ENCODE measurements around the gene MT1M.

The MT1M gene

DNA sequence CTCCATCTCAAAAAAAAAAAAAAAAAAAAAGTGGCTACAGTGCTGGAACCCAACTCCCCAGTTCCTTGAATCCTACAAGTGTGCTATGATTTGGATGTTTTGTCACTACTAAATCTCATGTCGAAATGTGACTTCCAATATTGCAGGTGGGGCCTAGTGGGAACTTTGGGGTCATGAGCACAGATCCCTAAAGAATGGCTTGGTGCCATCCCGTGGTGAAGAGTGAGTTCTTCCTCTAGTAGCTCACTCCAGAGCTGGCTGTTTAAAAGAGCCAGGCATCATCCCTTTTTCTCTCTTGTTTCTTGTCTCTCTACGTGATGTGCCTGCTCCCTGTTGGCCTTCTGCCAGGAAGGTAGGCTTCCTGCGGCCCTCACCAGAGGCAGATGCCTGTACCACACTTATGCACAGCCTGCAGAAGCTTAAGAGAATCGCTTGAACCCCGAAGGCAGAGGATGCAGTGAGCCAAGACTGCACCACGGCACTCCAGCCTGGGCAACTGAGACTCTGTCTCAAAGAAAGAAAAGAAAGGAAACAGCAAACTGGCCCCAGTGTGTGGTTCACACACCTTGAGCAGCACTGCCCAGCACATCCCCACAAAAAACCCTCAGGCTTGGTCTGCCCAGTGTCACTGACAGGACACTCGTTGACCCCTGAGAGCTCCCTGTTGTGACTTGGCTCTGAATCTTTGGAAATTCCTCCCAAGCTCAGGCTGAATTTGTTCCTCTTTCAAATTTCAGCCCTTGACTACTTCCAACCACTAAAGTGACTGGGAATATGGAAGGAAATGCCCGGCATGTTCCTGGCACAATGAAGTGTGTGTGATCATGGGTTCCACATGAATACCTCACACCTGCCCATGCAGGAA is 3.7 kb upstream of the MT1M start:
- no peak for DNase-seq (ENCODE audit: low read depth, low spot score)

DNA sequence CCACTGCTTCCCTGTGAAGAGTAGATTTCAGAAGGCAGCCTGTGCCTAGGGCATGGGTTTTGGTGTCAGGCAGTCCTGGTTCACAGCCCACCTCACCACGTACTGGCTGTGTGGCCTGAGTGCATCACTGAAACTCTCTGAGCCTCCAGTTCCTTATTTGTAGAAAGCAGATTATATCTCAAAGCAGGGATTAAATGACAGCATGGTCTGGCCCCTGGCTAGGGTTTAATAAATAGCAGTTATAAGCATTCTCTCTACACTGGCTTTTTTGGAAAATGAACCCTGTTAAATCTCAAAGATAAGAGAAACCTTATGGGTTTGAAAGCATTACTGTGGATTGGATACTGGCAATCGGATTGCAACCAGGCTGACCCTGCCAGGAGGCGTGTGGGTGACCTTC is 2.9 kb upstream of the MT1M start:
- no peak for DNase-seq (ENCODE audit: low read depth, low spot score)

DNA sequence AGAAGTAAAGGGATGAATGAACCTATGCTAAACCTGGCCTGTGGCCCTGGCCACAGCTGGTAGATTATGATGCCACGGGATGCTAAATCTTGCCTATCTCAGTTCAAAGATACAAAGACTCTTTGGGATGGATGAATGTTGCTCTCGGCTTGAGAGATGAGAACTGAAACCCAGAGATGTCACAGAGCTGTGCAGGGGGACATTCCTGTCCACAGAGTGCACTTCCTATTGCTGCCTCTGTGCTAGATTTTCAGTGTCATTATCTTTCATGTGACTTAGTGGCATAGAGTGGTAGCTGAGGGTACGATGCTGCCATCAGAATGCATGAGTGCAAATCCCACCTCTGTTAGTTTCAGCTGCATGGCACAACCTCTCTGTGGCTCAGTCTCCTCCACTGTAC is 2.3 kb upstream of the MT1M start:
- no peak for DNase-seq (ENCODE audit: low read depth, low spot score)

DNA sequence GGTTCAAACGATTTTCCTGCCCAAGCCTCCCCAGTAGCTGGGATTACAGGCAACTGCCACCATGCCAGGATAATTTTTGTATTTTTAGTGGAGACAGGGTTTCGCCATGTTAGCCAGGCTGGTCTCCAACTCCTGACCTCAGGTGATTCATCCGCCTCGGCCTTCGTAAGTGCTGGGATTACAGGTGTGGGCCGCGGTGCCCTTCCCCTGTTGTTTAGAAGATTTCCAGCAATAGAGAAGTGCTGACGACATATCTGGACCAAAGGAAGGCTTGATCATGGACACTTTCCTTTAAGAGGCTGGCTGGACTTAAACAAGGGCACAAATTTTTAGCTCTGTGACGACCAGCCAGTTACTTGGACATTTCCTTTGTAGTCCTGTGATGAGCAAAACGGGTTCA is 1.3 kb upstream of the MT1M start:
- no peak for DNase-seq (ENCODE audit: low read depth, low spot score)

DNA sequence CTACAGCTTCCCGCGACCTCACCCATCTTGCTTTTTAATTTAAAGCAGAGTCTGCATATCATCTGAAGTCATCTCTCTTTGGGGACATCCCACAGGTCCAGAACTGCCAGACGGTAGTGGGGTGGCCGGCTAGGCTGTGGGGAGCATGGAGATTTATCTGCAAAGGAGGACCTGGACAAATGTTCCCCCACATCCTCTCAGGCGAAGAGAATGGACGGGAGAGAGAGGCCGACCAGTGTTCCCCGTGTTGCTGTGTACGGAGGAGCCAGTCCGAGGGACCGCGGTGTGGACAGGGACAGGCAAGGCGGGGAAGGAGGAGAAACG is 665 bp upstream of the MT1M start:
- no peak for DNase-seq (ENCODE audit: low read depth, low spot score)

DNA sequence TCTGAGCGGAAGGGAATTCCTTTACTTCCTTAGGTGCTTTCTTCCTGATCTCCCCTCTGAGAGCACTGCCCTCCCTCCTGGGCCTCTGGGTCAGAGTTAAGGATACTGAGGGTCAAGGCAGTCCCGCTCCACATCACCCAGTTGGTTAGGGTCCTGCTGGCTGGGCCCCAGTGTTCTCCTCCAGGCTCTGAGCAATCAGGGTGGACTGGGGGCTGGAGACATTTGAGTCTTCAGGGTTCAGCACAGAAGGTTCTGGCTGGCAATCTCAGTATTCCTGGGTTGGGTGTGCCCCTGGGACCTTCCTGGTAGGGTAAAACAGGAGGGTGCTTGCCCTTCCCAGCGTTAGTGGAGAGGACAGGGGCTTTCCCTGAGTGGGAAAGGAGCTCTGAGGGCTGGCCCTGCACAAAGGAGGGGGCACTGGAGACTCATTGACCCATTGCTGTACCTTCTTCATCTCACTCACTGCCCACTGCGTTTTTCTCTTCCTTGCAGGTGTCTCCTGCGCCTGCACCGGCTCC is 448 bp downstream of the MT1M start:
- DNase-seq (ENCODE audit: low read depth, low spot score) = no peak

DNA sequence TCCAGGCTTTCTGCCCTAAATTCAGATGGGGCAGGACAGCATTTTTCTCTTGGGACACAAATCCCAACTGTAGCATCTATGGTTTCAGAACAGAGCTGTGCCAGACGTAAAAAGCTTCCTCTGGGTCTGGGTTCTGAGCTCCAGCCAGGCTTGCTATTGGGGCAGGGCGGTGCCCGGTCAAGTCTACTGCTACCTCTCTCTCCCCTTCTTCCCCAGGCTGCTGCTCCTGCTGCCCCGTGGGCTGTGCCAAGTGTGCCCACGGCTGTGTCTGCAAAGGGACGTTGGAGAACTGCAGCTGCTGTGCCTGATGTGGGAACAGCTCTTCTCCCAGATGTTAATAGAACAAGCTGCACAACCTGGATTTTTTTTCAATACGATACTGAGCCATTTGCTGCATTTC is 1.1 kb downstream of the MT1M start:
- no peak for DNase-seq (ENCODE audit: low read depth, low spot score)

DNA sequence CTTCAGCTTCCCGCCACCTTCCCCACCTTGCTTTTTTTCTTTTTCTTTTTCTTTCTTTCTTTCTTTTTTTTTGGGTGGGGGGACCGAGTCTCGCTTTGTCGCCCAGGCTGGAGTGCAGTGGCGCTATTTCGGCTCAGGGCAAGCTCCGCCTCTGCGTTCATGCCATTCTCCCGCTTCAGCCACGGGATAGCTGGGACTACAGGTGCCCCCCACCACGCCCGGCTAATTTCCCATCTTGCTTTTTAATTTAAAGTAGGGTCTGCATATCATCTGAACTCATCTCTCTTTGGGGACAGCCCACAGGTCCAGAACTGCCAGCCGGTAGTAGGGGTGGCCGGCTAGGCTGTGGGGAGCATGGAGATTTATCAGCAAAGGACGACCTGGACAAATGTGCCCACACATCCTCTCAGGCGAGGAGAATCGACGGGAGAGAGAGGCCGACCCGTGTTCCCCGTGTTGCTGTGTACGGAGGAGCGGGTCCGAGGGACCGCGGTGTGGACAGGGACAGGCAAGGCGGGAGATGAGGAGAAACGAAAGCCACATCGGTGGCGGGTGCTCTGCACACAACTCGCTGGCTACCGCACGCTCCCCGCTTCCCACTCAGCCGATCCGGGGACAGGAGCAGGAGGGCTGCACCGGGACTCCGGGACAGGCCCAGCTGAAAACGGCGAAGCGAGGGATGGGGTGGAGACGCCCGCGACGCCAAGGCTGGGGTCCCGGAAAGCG is 2.4 kb downstream of the MT1M start:
- peak; percentile 15 for DNase-seq (ENCODE audit: low read depth, low spot score)

DNA sequence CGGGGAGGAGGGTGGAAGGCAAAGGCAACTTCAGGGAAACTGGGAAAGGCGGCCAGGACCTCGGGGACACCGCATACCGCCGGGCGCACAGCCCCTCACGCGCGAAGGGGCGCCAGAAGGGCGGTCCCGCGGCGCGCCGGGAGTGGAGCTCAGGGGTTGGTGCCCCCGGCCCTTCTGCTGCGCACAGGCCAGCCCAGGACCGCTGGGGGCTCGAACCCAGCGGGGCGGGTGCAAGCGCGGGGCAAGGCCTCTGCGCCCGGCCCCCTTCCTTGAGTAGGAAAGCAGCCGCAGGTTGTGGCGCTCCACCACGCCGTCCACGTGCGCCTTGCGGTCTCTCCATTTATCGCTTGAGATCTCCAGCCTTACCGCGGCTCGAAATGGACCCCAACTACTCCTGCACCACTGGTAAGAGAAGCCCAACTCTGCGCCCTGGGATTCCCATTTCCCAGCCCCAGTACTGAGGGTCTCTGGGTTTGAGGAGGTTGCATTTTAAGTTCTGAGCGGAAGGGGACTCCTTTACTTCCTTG is 3.0 kb downstream of the MT1M start:
- no peak for DNase-seq (ENCODE audit: low read depth, low spot score)

DNA sequence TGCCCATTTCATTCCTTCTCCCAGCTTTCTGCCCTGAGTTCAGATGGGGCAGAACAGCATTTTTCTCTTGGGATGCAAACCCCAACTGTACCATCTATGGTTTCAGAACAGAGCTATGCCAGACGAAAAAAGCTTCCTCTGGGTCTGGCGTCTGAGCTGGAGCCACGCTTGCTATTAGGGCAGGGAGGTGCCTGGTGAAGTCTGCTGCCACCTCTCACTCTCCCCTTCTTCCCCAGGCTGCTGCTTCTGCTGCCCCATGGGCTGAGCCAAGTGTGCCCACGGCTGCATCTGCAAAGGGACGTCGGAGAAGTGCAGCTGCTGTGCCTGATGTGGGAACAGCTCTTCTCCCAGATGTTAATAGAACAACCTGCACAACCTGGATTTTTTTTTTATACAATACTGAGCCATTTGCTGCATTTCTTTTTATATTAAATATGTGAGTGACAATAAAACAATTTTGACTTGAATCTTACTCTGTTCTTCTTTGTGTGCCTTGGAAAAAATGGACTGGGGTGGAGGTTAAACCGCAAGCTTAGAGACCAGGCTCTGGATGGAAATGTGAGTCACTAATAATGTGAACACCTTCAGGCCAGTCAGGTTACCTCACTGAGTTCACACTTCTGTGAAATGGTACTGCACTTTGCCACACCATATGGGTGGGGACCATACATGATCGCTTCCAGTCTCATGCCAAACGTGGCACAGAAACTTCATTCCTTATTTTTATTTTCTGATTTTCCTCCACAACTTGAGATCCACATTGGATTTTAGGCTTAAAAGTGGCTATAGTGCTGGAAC is 4.4 kb downstream of the MT1M start:
- no peak for DNase-seq (ENCODE audit: low read depth, low spot score)

DNA sequence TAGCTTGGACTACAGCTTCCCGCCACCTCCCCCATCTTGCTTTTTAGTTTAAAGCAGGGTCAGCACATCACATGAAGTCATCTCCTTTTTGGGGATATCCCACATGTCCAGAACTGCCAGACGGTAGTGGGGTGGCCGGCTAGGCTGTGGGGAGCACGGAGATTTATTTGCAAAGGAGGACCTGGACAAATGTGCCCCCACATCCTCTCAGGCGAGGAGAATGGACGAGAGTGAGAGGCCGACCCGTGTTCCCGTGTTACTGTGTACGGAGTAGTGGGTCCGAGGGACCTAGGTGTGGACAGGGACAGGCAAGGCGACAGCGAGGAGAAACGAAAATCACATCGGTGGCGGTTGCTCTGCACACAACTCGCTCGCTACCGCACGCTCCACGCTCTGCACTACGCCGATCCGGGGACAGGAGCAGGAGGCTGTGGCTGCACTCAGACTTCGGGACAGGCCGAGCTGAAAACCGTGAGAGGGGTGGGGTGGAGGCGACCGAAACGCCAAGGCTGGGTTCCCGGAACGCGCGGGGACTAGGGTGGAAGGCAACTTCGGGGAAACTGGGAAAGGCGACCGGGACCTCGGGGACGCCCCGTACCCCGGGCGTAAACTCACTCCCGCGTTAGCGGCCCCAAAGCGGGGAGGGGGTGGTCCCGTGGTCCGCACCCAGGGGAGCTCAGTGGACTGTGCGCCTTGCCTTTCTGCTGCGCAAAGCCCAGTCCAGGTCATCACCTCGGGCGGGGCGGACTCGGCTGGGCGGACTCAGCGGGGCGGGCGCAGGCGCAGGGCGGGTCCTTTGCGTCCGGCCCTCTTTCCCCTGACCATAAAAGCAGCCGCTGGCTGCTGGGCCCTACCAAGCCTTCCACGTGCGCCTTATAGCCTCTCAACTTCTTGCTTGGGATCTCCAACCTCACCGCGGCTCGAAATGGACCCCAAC is 5.6 kb downstream of the MT1M start, which contains the start of gene MT1A:
Gene MT1A, plus strand, starts transcription at position 853 of the 937 bp plus-strand sequence. Its CDS starts 73 bp downstream, at position 926.
- peak; percentile 62 for DNase-seq (ENCODE audit: low read depth, low spot score)

DNA sequence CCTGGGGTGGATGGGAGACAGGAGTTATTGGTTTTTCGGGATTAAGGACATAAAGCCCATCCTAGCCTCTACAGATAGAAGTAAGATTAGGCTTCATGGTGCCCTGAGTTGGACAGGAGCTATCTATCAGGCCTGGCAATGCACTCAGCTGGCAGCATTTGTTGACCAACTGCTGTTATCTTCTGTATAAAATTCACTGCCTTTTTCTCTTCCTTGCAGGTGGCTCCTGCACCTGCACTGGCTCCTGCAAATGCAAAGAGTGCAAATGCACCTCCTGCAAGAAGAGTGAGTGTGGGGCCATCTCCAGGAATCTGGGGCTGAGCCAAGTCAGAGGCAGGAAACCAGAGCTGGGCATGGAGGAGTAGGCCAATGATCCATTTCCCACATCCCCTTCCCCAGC is 6.6 kb downstream of the MT1M start:
- no peak for DNase-seq (ENCODE audit: low read depth, low spot score)

DNA sequence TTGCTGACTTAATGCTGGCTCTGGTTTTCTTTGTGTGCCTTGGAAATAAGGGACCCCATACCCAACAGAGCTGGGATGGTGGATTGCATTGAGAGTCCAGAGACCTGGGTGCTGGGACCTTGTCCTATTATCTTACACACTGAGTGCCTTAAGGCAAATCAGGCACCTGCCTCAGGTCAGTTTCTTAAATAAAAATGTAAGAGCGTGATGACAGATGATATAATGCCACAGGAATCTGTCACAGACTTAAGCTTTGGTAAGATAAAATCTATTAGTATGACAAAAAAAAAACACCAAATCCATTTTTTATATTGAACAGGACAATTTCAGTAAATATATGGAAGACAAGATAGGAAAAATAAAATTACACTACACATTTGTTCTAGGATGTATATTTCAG is 7.6 kb downstream of the MT1M start:
- DNase-seq (ENCODE audit: low read depth, low spot score) = no peak

DNA sequence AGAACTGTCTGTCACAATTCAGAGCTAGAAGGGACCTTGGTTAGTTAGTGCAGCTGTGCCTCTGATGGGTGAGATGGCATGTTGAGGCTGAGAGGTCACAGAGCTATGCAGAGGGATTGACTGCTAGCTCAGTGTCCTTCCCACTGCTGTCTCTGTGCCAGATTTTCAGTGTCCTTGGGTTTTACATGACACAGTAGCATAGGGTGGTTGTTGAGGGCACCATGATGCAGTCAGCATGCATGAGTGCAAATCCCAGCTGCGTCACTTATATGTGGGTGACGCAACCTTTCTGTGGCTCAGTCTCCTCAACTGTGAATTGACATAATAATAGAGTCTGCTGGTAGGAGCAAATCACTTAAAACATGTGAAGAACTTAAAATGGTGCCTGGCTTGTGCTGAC is 8.7 kb downstream of the MT1M start:
- no peak for DNase-seq (ENCODE audit: low read depth, low spot score)

DNA sequence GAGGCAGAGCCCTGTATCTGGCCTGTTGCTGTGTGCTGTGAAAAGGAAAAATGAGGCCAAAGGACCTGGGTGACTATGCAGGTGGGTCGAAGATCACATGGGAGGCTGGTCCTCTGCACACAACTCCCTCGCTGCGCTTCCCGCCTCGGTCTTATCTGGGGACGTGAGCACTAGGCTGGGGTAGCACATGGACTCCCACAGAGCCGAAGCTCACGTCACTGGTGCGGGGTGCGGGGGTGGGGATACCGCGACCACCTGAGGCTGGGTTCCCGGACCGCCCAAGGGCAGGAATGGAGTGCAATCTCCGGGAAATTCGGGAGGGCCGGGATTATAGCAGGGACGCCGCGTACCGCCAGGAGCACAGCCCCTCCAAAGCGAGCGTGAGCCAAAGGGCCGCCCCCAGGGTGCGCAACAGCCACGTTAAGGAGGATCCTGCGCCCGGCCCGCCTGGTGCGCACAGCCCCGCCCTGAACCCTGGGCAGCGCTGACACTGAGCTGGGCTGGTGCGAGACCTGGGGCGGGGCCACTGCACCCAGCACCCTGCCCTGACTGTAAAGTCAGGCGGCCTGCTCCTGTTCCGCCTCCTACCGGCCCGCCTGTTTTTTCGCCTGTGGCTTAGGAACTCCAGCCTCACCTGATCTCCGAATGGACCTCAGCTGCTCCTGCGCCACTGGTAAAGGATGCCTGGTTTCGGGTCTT is 10.8 kb downstream of the MT1M start:
- peak; percentile 40 for DNase-seq (ENCODE audit: low read depth, low spot score)

DNA sequence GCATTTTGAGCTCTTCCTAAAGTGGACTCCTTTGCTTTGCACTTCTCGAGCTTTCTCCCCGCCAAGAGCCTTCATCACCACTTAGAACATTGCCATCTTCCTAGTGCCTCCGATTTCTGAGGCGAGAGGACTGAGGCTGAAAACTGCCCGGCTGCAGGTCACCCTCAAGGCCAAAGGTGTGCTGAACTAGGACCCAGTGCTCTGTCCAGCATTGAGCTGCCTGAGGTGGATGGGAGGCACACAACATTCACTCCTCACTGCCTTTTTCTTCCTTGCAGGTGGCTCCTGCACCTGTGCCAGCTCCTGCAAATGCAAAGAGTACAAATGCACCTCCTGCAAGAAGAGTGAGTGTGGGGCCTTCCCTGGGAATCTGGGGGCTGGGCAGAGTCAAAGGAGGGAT is 11.4 kb downstream of the MT1M start:
- no peak for DNase-seq (ENCODE audit: low read depth, low spot score)

DNA sequence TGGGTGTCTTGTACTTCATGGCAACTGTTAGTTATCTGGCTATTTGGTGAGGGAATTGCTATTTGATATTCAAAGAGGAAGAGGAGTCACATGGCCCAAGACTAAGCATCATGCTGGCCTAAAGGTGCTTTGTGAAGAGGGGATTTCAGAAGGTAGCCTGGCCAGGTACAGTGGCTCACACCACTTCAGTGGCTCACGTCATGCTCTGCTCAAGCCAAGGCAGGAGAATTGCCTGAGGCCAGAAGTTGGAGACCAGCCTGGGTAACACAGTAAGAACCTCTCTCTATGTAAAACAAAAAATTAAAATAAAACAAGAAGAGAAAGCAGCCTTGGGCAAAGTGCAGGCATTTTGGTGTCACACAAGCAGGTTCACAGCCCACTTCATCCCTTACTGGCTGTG is 12.9 kb downstream of the MT1M start:
- no peak for DNase-seq (ENCODE audit: low read depth, low spot score)

DNA sequence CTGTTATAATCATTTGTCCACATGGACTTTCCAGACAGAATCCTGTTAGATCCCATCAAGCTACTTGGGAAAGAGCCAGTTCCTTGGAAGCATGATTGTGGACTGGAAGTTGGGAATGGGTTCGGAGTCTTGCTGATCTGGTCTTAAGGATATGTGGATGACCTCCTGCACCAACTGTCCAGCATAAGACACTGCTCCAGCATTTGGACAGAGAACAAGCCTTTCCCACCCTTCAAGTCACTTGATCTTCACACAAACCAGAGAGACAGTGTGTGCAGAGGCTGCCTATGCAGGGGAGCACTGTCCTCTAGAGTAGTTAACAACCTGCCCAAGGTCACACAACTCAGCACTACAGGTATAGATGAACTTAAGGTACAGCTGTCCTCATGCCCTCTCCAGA is 13.4 kb downstream of the MT1M start:
- no peak for DNase-seq (ENCODE audit: low read depth, low spot score)

DNA sequence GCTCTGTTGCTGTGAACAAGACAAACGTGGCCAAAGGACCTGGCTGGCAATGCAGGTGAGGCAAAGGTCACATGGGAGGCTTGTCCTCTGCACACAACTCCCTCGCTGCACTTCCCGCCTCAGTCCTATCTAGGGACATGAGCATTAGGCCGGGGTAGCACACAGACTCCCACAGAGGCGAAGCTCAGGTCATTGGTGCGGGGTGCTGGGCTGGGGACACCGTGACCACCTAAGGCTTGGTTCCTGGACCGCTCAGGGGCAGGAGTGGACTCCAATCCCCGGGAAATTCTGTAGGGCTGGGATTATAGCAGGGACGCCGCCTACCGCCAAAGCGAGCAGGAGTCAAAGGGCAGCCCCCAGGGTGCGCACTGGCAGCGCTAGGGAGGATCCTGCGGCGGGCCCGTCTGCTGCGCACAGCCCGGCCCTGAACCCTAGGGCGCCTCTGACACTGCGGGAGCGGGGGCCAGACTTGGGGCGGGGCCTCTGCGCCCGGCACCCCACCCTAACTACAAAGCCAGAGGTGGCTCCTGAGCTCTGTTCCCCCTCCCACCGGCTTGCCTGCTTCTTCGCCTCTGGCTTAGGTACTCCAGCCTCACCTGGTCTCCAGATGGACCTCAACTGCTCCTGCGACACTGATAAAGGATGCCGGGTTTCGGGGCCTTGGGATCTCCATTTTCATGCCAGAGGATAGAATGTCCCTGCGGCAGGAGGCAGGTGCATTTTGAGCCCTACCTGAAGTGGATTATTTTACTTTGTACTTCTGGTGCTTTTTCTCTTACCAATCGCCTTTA is 15.4 kb downstream of the MT1M start:
- DNase-seq (ENCODE audit: low read depth, low spot score) = no peak
